HG03342 (cell line): Measurements from ENCODE around the gene DOLPP1.
A peak's percentile ranks its signal among the peaks of the same experiment; 100 is the strongest.

Experiments used
- ATAC-seq: cut with Tn5 transposase; IDR thresholded peaks from one replicate; pipeline ENCODE4 v1.9.1; 2021; ENCODE audit warnings: mild to moderate bottlenecking, moderate library complexity; ENCODE audit not compliant: unreplicated experiment

DOLPP1 gene

GRCh38 chr9:129063061-129063460, 17.9 kb upstream of the DOLPP1 start:
- ATAC-seq = no peak

GRCh38 chr9:129064499-129064908, 16.4 kb upstream of the DOLPP1 start:
- ATAC-seq = no peak

GRCh38 chr9:129068110-129068509, 12.8 kb upstream of the DOLPP1 start:
- no peak for ATAC-seq

- ATAC-seq = peak; percentile 74
Measured at GRCh38 chr9:129068990-129069861, 11.7 kb upstream of the DOLPP1 start.

- no peak for ATAC-seq
Measured at GRCh38 chr9:129069862-129070641, 10.9 kb upstream of the DOLPP1 start.

GRCh38 chr9:129070696-129071525, 10.0 kb upstream of the DOLPP1 start:
- no peak for ATAC-seq

- ATAC-seq = no peak
Measured at GRCh38 chr9:129071526-129072126, 9.3 kb upstream of the DOLPP1 start.

GRCh38 chr9:129072171-129072570, 8.7 kb upstream of the DOLPP1 start:
- no peak for ATAC-seq

- no peak for ATAC-seq
Measured at GRCh38 chr9:129073404-129073803, 7.5 kb upstream of the DOLPP1 start.

GRCh38 chr9:129074106-129074505, 6.8 kb upstream of the DOLPP1 start:
- no peak for ATAC-seq

GRCh38 chr9:129075996-129076639, 4.8 kb upstream of the DOLPP1 start:
- ATAC-seq = no peak

GRCh38 chr9:129076640-129077037, 4.3 kb upstream of the DOLPP1 start:
- ATAC-seq = no peak

- no peak for ATAC-seq
Measured at GRCh38 chr9:129077236-129077635, 3.7 kb upstream of the DOLPP1 start.

GRCh38 chr9:129078691-129079503, 2.0 kb upstream of the DOLPP1 start:
- ATAC-seq = no peak

GRCh38 chr9:129079829-129080228, 1.1 kb upstream of the DOLPP1 start:
- no peak for ATAC-seq

- no peak for ATAC-seq
Measured at GRCh38 chr9:129080298-129080600, 662 bp upstream of the DOLPP1 start.

GRCh38 chr9:129081388-129081904, 535 bp downstream of the DOLPP1 start:
- no peak for ATAC-seq

GRCh38 chr9:129084087-129084486, 3.2 kb downstream of the DOLPP1 start:
- ATAC-seq = no peak

- ATAC-seq = no peak
Measured at GRCh38 chr9:129089246-129089645, 8.3 kb downstream of the DOLPP1 start.
